ENCODE measurements around the gene UBE2V1.

Gene UBE2V1

GRCh38 chr20:50049442-50050026 lies 63.4 kb downstream of the UBE2V1 start:
- in situ Hi-C loops (cut with HindIII; ENCODE audit: low sequenced_read_pairs): no loop called here

GRCh38 chr20:50048420-50049166 lies 64.4 kb downstream of the UBE2V1 start:
- in situ Hi-C loops (cut with HindIII; ENCODE audit: low sequenced_read_pairs): no loop called here

GRCh38 chr20:50044353-50044960 lies 68.5 kb downstream of the UBE2V1 start:
- in situ Hi-C loops (cut with HindIII; ENCODE audit: low sequenced_read_pairs): no loop called here

GRCh38 chr20:50043573-50044352 lies 69.2 kb downstream of the UBE2V1 start:
- in situ Hi-C loops (cut with HindIII; ENCODE audit: low sequenced_read_pairs): no loop called here

GRCh38 chr20:50042370-50043313 lies 70.3 kb downstream of the UBE2V1 start:
- in situ Hi-C loops (cut with HindIII; ENCODE audit: low sequenced_read_pairs): no loop called here

- in situ Hi-C loops (cut with HindIII; ENCODE audit: low sequenced_read_pairs): no loop called here
Measured at GRCh38 chr20:50041246-50041873, 71.6 kb downstream of the UBE2V1 start.

- in situ Hi-C loops (cut with HindIII; ENCODE audit: low sequenced_read_pairs): no loop called here
Measured at GRCh38 chr20:50040432-50041245, 72.3 kb downstream of the UBE2V1 start.

GRCh38 chr20:50039706-50040431 lies 73.1 kb downstream of the UBE2V1 start:
- in situ Hi-C loops (cut with HindIII; ENCODE audit: low sequenced_read_pairs): no loop called here

GRCh38 chr20:50038574-50038991 lies 74.4 kb downstream of the UBE2V1 start:
- in situ Hi-C loops (cut with HindIII; ENCODE audit: low sequenced_read_pairs): no loop called here

GRCh38 chr20:50038169-50038568 lies 74.8 kb downstream of the UBE2V1 start:
- in situ Hi-C loops (cut with HindIII; ENCODE audit: low sequenced_read_pairs): no loop called here

- in situ Hi-C loops (cut with HindIII; ENCODE audit: low sequenced_read_pairs): no loop called here
Measured at GRCh38 chr20:50037575-50037974, 75.4 kb downstream of the UBE2V1 start.

GRCh38 chr20:50037123-50037522 lies 75.8 kb downstream of the UBE2V1 start:
- in situ Hi-C loops (cut with HindIII; ENCODE audit: low sequenced_read_pairs): no loop called here

- in situ Hi-C loops (cut with HindIII; ENCODE audit: low sequenced_read_pairs): no loop called here
Measured at GRCh38 chr20:50036703-50037102, 76.2 kb downstream of the UBE2V1 start.

- in situ Hi-C loops (cut with HindIII; ENCODE audit: low sequenced_read_pairs): no loop called here
Measured at GRCh38 chr20:50034567-50035180, 78.3 kb downstream of the UBE2V1 start.

- in situ Hi-C loops (cut with HindIII; ENCODE audit: low sequenced_read_pairs): no loop called here
Measured at GRCh38 chr20:50032955-50033666, 79.8 kb downstream of the UBE2V1 start.
